SU-DHL-6 (cell line): ENCODE results near the gene SCGB3A1.

ENCODE experiments used
- EZH2phosphoT487 ChIP-seq: fragments of 200-600 bp; sonication (generic), shearing (Covaris generic); conservative IDR thresholded peaks from 2 replicates; pipeline ENCODE4 v1.6.1; 2018; ENCODE audit warnings: mild to moderate bottlenecking, antibody characterized with exemption, low read length, moderate library complexity, mixed read lengths
- TF ChIP-seq, protein P1 (sequence below): fragments of 200-600 bp; sonication (generic); IDR thresholded peaks from one replicate; pipeline ENCODE4 v1.5.1; 2017; ENCODE audit warnings: antibody characterized with exemption, mild to moderate bottlenecking, low read length, moderate library complexity; ENCODE audit not compliant: insufficient read depth, poor library complexity, severe bottlenecking

DNA sequence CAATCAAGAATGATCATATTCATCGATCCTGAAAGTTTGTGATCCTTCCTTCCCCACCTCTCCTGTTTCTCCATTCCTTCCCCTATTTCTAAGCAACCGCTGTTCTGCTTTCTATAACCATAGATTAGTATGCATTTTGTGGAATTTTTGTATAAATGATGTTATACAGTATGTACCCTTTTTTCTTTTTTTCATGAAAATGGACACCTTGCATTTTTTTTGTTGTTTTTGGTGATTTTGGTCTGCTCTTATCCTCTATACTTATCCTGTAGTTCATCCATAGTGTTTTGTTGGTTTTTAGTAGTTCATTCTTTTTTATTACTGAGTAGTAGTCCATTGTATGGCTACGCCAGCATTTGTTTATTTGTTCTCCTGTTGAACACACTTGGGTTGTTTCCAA lies 46.1 kb downstream of the SCGB3A1 start:
- TF ChIP-seq, protein P1, sequence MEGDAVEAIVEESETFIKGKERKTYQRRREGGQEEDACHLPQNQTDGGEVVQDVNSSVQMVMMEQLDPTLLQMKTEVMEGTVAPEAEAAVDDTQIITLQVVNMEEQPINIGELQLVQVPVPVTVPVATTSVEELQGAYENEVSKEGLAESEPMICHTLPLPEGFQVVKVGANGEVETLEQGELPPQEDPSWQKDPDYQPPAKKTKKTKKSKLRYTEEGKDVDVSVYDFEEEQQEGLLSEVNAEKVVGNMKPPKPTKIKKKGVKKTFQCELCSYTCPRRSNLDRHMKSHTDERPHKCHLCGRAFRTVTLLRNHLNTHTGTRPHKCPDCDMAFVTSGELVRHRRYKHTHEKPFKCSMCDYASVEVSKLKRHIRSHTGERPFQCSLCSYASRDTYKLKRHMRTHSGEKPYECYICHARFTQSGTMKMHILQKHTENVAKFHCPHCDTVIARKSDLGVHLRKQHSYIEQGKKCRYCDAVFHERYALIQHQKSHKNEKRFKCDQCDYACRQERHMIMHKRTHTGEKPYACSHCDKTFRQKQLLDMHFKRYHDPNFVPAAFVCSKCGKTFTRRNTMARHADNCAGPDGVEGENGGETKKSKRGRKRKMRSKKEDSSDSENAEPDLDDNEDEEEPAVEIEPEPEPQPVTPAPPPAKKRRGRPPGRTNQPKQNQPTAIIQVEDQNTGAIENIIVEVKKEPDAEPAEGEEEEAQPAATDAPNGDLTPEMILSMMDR: no peak
- TF ChIP-seq EZH2phosphoT487: no peak
